Measurements from ENCODE around the gene S100A8.

GRCh38 chr1:153364156-153364555 is 26.7 kb downstream of the S100A8 start:
- TF ChIP-seq POLR2A (IDR thresholded peaks at IDR 0.05) (no peak), POLR2AphosphoS5 (IDR thresholded peaks at IDR 0.05) (peak in 1 of 3 donors; percentile 69)
- TF ChIP-seq, protein P1, sequence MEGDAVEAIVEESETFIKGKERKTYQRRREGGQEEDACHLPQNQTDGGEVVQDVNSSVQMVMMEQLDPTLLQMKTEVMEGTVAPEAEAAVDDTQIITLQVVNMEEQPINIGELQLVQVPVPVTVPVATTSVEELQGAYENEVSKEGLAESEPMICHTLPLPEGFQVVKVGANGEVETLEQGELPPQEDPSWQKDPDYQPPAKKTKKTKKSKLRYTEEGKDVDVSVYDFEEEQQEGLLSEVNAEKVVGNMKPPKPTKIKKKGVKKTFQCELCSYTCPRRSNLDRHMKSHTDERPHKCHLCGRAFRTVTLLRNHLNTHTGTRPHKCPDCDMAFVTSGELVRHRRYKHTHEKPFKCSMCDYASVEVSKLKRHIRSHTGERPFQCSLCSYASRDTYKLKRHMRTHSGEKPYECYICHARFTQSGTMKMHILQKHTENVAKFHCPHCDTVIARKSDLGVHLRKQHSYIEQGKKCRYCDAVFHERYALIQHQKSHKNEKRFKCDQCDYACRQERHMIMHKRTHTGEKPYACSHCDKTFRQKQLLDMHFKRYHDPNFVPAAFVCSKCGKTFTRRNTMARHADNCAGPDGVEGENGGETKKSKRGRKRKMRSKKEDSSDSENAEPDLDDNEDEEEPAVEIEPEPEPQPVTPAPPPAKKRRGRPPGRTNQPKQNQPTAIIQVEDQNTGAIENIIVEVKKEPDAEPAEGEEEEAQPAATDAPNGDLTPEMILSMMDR (IDR thresholded peaks at IDR 0.05) = no peak
